Measurements from ENCODE around the gene ZNF837. TPM values are rescaled to one million over a fixed set of nuclear protein-coding genes. Genes with fewer than 3 reads are reported as not detected.

ZNF837 gene
- total RNA-seq, 2 experiments from 2014 or later = 0.71 to 1.0 TPM

DNA sequence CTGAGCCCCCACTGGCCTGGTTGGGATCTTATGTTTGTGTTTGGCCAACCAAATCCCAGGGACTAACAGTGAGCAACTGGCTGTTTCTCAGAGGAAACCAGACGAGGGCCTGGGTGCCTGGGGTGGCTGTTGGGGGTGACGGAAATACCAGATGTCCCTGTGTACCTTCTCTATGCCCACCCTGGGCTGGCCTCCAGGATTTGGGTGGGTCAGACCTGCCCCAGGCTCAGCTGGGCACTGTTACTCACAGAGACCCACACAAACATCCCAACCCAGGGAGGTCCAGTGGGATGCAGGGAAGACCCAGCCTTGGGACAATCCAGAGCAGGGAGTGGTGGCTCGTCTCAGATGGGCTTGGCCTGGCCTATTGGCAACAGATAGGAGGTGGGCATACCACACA, 45.2 kb downstream of the ZNF837 start:
- ChIA-PET POLR2A (no interaction called here), CTCF (no interaction called here)
- no peak overlapping the region for H3K4me3 ChIP-seq (ENCODE audit: low read length)
- no peaks in the 10 kb centered on the region for H3K27me3 Mint-ChIP-seq
- peaks cover 0 to 14% of the 10 kb centered on the region in 2 experiments for H3K9me3 ChIP-seq (ENCODE audit: control insufficient read depth in 1 of 2, insufficient read depth in 1 of 2, low read length in 2 of 2)
- intact Hi-C loops (cut with DNase I, micrococcal nuclease) = no loop called here
- H3K4me1 ChIP-seq (ENCODE audit: insufficient read depth, low read length) = no peaks in the 10 kb centered on the region
- H3K4me3 Mint-ChIP-seq = no peak overlapping the region
- no peak overlapping the region for H3K27ac ChIP-seq (ENCODE audit: low read depth in 1 of 2, low read length in 2 of 2)
- peaks cover 45% of the 10 kb centered on the region for H3K36me3 Mint-ChIP-seq (ENCODE audit: low read depth)
- no peaks in the 10 kb centered on the region for H3K27me3 ChIP-seq (ENCODE audit: control insufficient read depth in 1 of 2, insufficient read depth in 2 of 2, low read length in 2 of 2)
- H3K36me3 ChIP-seq (ENCODE audit: insufficient read depth, low read length) = peaks cover 37% of the 10 kb centered on the region
- ATAC-seq (ENCODE audit: poor library complexity) (no peak), DNase-seq (no peak)
- TF ChIP-seq, protein P1, sequence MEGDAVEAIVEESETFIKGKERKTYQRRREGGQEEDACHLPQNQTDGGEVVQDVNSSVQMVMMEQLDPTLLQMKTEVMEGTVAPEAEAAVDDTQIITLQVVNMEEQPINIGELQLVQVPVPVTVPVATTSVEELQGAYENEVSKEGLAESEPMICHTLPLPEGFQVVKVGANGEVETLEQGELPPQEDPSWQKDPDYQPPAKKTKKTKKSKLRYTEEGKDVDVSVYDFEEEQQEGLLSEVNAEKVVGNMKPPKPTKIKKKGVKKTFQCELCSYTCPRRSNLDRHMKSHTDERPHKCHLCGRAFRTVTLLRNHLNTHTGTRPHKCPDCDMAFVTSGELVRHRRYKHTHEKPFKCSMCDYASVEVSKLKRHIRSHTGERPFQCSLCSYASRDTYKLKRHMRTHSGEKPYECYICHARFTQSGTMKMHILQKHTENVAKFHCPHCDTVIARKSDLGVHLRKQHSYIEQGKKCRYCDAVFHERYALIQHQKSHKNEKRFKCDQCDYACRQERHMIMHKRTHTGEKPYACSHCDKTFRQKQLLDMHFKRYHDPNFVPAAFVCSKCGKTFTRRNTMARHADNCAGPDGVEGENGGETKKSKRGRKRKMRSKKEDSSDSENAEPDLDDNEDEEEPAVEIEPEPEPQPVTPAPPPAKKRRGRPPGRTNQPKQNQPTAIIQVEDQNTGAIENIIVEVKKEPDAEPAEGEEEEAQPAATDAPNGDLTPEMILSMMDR (IDR thresholded peaks at IDR 0.05) = no peak
- H3K4me1 Mint-ChIP-seq (ENCODE audit: low read depth) = peaks cover 4% of the 10 kb centered on the region
- H3K27ac Mint-ChIP-seq = no peak overlapping the region
- H3K9me3 Mint-ChIP-seq = no peaks in the 10 kb centered on the region

DNA sequence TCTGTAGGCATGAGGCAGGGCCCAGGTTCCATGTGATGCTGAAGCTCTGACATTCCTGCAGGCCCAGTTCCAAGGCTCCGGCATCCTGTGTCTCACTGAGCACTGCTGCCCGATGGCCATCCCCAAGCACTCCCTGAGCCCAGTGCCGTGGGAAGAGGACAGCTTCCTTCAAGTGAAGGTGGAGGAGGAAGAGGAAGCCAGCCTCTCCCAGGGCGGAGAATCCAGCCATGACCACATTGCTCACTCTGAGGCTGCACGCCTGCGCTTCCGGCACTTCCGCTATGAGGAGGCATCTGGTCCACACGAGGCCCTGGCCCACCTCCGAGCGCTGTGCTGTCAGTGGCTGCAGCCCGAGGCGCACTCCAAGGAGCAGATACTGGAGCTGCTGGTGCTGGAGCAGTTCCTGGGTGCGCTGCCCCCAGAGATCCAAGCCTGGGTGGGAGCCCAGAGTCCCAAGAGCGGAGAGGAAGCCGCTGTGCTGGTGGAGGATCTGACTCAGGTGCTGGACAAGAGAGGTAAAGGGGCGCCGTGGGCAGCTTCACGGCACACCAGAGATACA, 46.1 kb downstream of the ZNF837 start:
- H3K9me3 ChIP-seq (ENCODE audit: control insufficient read depth in 1 of 2, insufficient read depth in 1 of 2, low read length in 2 of 2) = peaks cover 0 to 14% of the 10 kb centered on the region in 2 experiments
- TF ChIP-seq, protein P1 (IDR thresholded peaks at IDR 0.05) = no peak
- POLR2A ChIA-PET = no interaction called here
- Mint-ChIP-seq H3K4me3 (no peak overlapping the region), H3K27ac (no peak overlapping the region), H3K27me3 (no peaks in the 10 kb centered on the region), H3K4me1 (ENCODE audit: low read depth) (peaks cover 4% of the 10 kb centered on the region), H3K9me3 (no peaks in the 10 kb centered on the region), H3K36me3 (ENCODE audit: low read depth) (peaks cover 41% of the 10 kb centered on the region)
- intact Hi-C loops (cut with DNase I, micrococcal nuclease) = no loop called here
- DNase-seq = no peak
- no peaks in the 10 kb centered on the region for H3K27me3 ChIP-seq (ENCODE audit: control insufficient read depth in 1 of 2, insufficient read depth in 2 of 2, low read length in 2 of 2)
- no peak overlapping the region for H3K27ac ChIP-seq (ENCODE audit: low read depth in 1 of 2, low read length in 2 of 2)
- CTCF ChIA-PET = no interaction called here
- ATAC-seq (ENCODE audit: poor library complexity) = no peak
- no peak overlapping the region for H3K4me3 ChIP-seq (ENCODE audit: low read length)
- peaks cover 33% of the 10 kb centered on the region for H3K36me3 ChIP-seq (ENCODE audit: insufficient read depth, low read length)
- H3K4me1 ChIP-seq (ENCODE audit: insufficient read depth, low read length) = no peaks in the 10 kb centered on the region

DNA sequence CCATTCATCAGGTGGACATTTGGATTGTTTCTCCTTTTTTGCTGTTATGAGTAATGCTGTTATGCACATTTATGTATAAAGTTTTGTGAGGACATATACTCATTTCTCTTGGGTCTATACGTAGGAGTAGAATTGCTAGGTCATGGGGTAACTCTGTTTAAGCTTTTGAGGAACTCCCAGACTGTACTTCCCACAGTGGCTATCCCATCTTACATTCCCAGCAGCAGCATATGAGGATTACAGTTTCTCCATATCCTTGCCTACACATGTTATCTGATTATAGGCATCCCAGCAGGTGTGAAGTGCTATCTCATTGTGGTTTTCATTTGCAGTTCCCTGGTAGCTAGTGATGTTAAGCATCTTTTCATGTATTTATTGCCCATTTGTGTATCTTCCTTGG, 48.1 kb downstream of the ZNF837 start:
- ATAC-seq (ENCODE audit: poor library complexity) (no peak), DNase-seq (no peak)
- ChIA-PET POLR2A (no interaction called here), CTCF (no interaction called here)
- no peaks in the 10 kb centered on the region for H3K9me3 ChIP-seq (ENCODE audit: control insufficient read depth in 1 of 2, insufficient read depth in 1 of 2, low read length in 2 of 2)
- H3K4me1 Mint-ChIP-seq (ENCODE audit: low read depth) = peaks cover 4% of the 10 kb centered on the region
- no peaks in the 10 kb centered on the region for H3K27me3 ChIP-seq (ENCODE audit: control insufficient read depth in 1 of 2, insufficient read depth in 2 of 2, low read length in 2 of 2)
- no peak overlapping the region for H3K27ac ChIP-seq (ENCODE audit: low read depth in 1 of 2, low read length in 2 of 2)
- H3K4me3 Mint-ChIP-seq = no peak overlapping the region
- peaks cover 23% of the 10 kb centered on the region for H3K36me3 Mint-ChIP-seq (ENCODE audit: low read depth)
- peaks cover 17% of the 10 kb centered on the region for H3K36me3 ChIP-seq (ENCODE audit: insufficient read depth, low read length)
- TF ChIP-seq, protein P1 (IDR thresholded peaks at IDR 0.05) = no peak
- H3K4me1 ChIP-seq (ENCODE audit: insufficient read depth, low read length) = peaks cover 4% of the 10 kb centered on the region
- H3K27me3 Mint-ChIP-seq = no peaks in the 10 kb centered on the region
- no peak overlapping the region for H3K4me3 ChIP-seq (ENCODE audit: low read length)
- H3K27ac Mint-ChIP-seq = no peak overlapping the region
- no peaks in the 10 kb centered on the region for H3K9me3 Mint-ChIP-seq
- intact Hi-C loops (cut with DNase I, micrococcal nuclease) = no loop called here

Data from CD4-positive, alpha-beta T cell (primary cell).